Testis (tissue), 3 donors: ENCODE data around the gene PLPPR1. TPM values are rescaled to one million over a fixed set of nuclear protein-coding genes. Genes with fewer than 3 reads are reported as not detected.

Source experiments
- DNase-seq: peaks from one replicate; pipeline ENCODE4 v3.0.0-alpha.2; 2019
- H3K27ac ChIP-seq, 2 donors: fragments of 200-600 bp; sonication (generic); one replicate each; pipeline ENCODE4 v1.5.1; 2019
- H3K27me3 ChIP-seq: fragments of 200-600 bp; sonication (generic); one replicate; pipeline ENCODE4 v1.5.1; 2019
- H3K36me3 ChIP-seq: fragments of 200-600 bp; sonication (generic); one replicate; pipeline ENCODE4 v1.5.1; 2017; ENCODE audit warnings: low read depth; ENCODE audit errors: missing control alignments
- H3K4me1 ChIP-seq: fragments of 200-600 bp; sonication (generic); one replicate; pipeline ENCODE4 v1.5.1; 2019
- H3K4me3 ChIP-seq, 2 donors: fragments of 200-600 bp; sonication (generic); one replicate each; pipeline ENCODE4 v1.5.1; 2017 to 2019
- H3K9me3 ChIP-seq: fragments of 200-600 bp; sonication (generic); one replicate; pipeline ENCODE4 v1.5.1; 2017
- POLR2A ChIP-seq: fragments of 450-650 bp; IDR thresholded peaks from one replicate; pipeline ENCODE4 v1.6.1; 2017; ENCODE audit warnings: antibody characterized with exemption, mild to moderate bottlenecking, moderate library complexity
- WGBS, 2 donors: methylation state at CpG; one replicate each; pipeline ENCODE4 v1.1.5; 2018; 5-methylcytosine and 5-hydroxymethylcytosine counted together
- intact Hi-C: fragments of 100-400 bp; cut with DNase I; formaldehyde crosslinking; loops from one replicate; pipeline ENCODE4 v1.15.1; 2023; ENCODE audit warnings: low total_unique reads
- polyA plus RNA-seq: library from polyadenylated mRNA; stranded (reverse); fragments of 350-450 nt; fragmentation: Illumina TruSeq; extraction: RNeasy Lipid Tissue Mini Kit (QIAGEN cat#74804); gene quantifications from one replicate; pipeline ENCODE4 v1.2.3, GENCODE V29; 2014; ENCODE audit warnings: low read depth, low replicate concordance; ENCODE audit not compliant: insufficient read depth
- total RNA-seq, 2 donors: library from RNA; depleted of rRNA; stranded (reverse); fragments of >200 nt; gene quantifications; one replicate each; pipeline ENCODE4 v1.2.3, GENCODE V29; 2016
- TF ChIP-seq, protein P1 (sequence below), 3 experiments: fragments of 450-650 bp in 2 of 3; fragments of 200-600 bp in 1 of 3; sonication (generic) in 1 of 3; IDR thresholded peaks; one replicate each; pipeline ENCODE4 v1.5.1; 2016 to 2019; ENCODE audit warnings: antibody characterized with exemption in 3 of 3, mild to moderate bottlenecking in 2 of 3, moderate library complexity in 1 of 3

Gene PLPPR1
- total and polyA plus RNA-seq, 3 donors from 2014 or later: 1.2 to 2.9 (median 2.5) TPM

DNA sequence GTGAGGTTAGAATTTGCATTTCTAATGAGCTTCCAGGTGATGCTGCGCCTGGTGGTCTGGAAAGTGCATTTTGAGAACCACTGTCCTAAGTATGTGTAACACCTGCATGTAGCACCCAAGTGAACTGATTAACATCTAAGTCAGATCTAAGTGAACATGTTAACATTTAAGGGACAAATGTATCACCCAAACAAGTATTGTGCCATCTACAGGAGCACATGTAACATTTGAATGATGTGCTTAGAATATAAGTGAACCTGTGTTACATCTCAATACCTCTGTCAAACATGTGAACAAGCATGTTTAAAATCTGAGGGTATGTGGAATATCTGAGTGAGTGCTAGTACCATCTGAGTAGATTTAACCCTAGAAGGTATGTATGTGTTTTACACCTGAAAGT lies 68.7 kb downstream of the PLPPR1 start:
- H3K9me3 ChIP-seq: no peaks in the 10 kb centered on the region
- H3K4me3 ChIP-seq: no peak overlapping the region
- H3K36me3 ChIP-seq: no peaks in the 10 kb centered on the region
- DNase-seq: no peak
- no peak for TF ChIP-seq POLR2A
- TF ChIP-seq, protein P1, sequence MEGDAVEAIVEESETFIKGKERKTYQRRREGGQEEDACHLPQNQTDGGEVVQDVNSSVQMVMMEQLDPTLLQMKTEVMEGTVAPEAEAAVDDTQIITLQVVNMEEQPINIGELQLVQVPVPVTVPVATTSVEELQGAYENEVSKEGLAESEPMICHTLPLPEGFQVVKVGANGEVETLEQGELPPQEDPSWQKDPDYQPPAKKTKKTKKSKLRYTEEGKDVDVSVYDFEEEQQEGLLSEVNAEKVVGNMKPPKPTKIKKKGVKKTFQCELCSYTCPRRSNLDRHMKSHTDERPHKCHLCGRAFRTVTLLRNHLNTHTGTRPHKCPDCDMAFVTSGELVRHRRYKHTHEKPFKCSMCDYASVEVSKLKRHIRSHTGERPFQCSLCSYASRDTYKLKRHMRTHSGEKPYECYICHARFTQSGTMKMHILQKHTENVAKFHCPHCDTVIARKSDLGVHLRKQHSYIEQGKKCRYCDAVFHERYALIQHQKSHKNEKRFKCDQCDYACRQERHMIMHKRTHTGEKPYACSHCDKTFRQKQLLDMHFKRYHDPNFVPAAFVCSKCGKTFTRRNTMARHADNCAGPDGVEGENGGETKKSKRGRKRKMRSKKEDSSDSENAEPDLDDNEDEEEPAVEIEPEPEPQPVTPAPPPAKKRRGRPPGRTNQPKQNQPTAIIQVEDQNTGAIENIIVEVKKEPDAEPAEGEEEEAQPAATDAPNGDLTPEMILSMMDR (IDR thresholded peaks at IDR 0.05): no peak
- intact Hi-C loops: no loop called here
- no peaks in the 10 kb centered on the region for H3K27me3 ChIP-seq
- 48 to 50% methylated on average over 1 of the region's 1 CpG for WGBS, 2 donors
- no peaks in the 10 kb centered on the region for H3K4me1 ChIP-seq
- no peak overlapping the region for H3K27ac ChIP-seq

DNA sequence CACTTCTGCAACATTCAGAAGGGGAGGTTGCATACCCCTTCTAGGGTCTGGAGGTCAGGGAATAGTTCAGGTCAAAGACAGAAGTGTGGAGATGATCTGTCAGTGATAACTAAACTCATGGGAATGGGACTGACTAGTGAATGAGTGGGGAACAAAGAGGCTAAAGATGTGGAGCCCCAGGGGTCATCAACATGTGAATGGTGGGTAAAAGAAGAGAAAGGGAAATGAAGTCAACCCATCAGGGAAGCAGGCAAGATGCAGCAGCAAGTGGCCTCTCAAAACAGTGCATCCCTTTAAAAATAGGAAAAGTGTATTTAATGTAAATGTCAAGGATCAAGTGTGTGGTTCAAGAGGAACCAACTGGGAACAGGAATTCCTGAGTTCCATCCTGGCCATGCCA lies 69.9 kb downstream of the PLPPR1 start:
- H3K27ac ChIP-seq: no peak overlapping the region
- TF ChIP-seq POLR2A: no peak
- TF ChIP-seq, protein P1 (IDR thresholded peaks at IDR 0.05): no peak
- H3K27me3 ChIP-seq: no peaks in the 10 kb centered on the region
- DNase-seq: no peak
- no peaks in the 10 kb centered on the region for H3K9me3 ChIP-seq
- H3K4me3 ChIP-seq: no peak overlapping the region
- intact Hi-C loops: no loop called here
- H3K36me3 ChIP-seq: no peaks in the 10 kb centered on the region
- no peaks in the 10 kb centered on the region for H3K4me1 ChIP-seq

DNA sequence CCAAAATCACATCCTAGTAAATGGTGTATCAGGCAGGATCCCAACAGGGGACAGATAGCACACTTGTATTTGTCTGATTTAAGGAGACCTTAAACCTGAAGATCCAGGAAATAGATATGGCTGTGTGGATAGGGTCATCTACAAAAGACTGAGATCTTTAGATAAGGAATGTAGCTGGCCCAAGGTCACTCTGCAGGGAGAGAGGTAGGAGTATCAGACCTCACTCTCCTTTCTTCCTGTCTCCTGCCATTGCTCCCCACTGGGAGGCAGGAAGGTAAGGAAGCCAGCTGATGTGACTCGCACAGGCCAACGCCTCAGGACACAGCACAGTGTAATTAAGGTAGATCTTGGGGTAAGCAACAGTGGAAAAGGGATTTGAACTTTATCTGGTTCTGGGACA lies 85.8 kb downstream of the PLPPR1 start:
- Histone ChIP-seq H3K4me1 (no peaks in the 10 kb centered on the region), H3K9me3 (no peaks in the 10 kb centered on the region), H3K27me3 (no peaks in the 10 kb centered on the region), H3K27ac (no peak overlapping the region), H3K36me3 (no peaks in the 10 kb centered on the region), H3K4me3 (no peak overlapping the region)
- intact Hi-C loops: no loop called here
- 55 to 74% methylated on average over 2 of the region's 2 CpGs for WGBS, 2 donors
- TF ChIP-seq, protein P1 (IDR thresholded peaks at IDR 0.05): no peak
- TF ChIP-seq POLR2A: no peak
- no peak for DNase-seq

DNA sequence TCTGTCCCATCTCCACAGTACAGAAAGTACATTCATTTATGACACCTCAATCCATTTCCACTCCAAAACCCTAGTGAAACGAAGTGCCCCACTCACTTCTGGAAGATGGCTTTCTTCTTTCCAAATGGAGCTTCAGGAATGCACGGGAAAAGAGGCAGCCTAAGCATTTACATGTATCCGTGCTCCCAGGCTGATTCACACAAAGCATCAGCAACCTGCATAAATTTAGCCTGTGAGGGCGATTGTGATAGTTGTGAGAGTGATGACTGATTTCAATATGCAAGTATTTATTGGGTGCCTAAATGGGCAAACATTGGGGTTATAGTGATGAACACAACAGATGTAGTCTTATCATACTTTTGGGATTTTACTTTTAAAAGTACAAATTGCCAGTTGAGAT lies 86.6 kb downstream of the PLPPR1 start:
- Histone ChIP-seq H3K27me3 (no peaks in the 10 kb centered on the region), H3K9me3 (no peaks in the 10 kb centered on the region), H3K4me1 (no peaks in the 10 kb centered on the region), H3K4me3 (no peak overlapping the region), H3K27ac (no peak overlapping the region), H3K36me3 (no peaks in the 10 kb centered on the region)
- WGBS, 2 donors: 52% methylated on average over 4 of the region's 4 CpGs
- DNase-seq: no peak
- no peak for TF ChIP-seq POLR2A
- TF ChIP-seq, protein P1 (IDR thresholded peaks at IDR 0.05): no peak
- intact Hi-C loops: no loop called here

DNA sequence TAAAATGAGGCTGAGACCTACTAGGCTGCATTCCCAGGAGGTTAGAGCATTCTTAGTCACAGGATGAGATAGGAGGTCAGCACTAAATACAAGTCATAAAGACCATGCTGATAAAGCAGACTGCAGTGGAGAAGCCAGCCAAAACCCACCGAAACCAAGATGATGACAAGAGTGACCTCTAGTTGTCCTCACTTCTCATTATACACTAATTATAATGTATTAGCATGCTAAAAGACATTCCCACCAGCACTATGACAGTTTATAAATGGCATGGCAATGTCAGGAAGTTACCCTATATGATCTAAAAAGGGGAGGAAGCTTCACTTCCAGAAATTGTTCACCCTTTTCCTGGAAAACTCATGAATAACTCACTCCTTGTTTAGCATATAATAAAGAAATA lies 88.6 kb downstream of the PLPPR1 start:
- no peak for TF ChIP-seq POLR2A
- TF ChIP-seq, protein P1 (IDR thresholded peaks at IDR 0.05): no peak
- 48 to 58% methylated on average over 1 of the region's 1 CpG for WGBS, 2 donors
- no peaks in the 10 kb centered on the region for H3K9me3 ChIP-seq
- H3K27ac ChIP-seq: no peak overlapping the region
- intact Hi-C loops: no loop called here
- no peaks in the 10 kb centered on the region for H3K27me3 ChIP-seq
- no peak overlapping the region for H3K4me3 ChIP-seq
- no peaks in the 10 kb centered on the region for H3K36me3 ChIP-seq
- DNase-seq: no peak
- no peaks in the 10 kb centered on the region for H3K4me1 ChIP-seq
